ENCODE data around the gene TP63.

The TP63 gene

GRCh38 chr3:189683546-189684255 lies 52.5 kb downstream of the TP63 start:
- no peak for DNase-seq (ENCODE audit: low read depth in 2 of 2)

DNA sequence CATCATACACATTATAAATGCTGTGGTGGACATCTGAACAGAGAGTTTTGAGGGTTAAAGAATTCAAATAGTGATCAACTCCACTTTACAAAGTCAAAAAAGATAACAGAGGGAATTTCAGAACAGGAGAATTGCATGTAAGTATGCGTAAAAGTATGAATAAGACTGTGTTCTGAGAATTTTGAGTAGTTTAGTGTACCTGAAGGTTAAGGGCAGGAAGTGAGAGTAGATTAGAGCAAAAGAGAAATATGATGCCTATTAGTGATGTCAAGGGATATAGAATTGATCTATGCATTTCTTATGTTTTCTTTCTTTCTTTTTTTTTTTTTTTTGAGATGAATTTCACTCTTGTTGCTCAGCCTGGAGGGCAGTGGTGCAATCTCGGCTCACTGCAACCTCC lies 53.1 kb downstream of the TP63 start:
- DNase-seq (ENCODE audit: low read depth in 2 of 2), result no peak

DNA sequence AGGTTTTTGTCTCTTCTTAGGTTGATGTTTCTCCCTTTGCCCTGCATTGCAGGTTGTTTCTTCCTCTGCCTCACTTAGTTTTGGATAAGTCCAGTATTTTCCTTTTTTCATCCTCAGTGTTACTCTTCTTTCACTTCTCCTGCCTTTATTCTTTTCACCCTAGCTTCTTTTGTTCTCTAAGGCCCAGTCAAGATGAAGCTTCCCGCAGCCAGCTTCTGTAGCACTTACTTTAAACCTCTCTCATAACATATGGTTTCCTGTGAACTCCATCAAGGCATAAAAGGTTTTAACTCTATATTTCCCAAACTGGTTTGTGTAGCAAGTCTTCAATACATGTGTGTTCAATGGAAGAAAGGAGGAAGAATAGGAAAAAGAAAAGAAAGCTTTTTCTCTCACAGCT lies 54.1 kb downstream of the TP63 start:
- DNase-seq (ENCODE audit: low read depth in 2 of 2), result no peak

- peak; percentile 79 for DNase-seq (ENCODE audit: low read depth in 2 of 2)
Observed at GRCh38 chr3:189685860-189686259, 54.7 kb downstream of the TP63 start.

DNA sequence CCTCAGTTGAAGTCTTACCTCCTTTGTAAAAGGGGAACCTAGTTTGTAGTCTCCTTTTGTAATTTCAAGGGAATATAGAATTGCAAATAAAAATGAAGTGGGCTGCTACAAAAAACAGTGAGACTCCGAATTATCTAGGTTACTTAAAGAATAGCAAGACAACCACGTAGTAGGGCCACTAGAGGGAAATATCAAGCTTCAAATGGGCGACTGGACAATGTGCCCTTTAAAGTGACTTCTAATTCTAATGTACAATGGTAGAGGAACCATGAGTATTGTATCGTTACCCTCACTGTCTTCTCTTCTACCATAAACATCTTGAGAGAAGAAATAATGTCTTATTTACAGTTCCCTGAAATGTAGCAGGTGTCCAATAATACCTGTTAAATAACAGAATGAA lies 56.3 kb downstream of the TP63 start:
- no peak for DNase-seq (ENCODE audit: low read depth in 2 of 2)

DNA sequence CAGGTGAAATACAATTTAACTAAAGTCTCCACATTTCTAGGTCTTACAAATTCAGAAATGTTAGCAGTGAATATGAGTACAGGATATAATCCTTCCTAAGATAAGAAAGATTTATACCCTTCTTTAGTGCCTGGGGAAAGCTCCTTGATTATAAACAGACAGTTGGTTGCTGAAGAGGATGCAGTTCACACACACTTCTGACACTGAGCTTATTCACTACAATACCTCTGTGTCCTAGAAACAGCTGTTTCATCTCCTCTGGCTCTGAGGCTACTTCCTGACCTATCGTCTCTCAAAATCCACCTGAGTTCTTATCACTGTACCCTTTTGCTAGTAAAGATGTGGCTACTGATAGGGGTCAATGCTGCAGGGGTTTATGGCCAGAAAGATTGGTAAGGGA lies 57.1 kb downstream of the TP63 start:
- no peak for DNase-seq (ENCODE audit: low read depth in 2 of 2)

- no peak for DNase-seq (ENCODE audit: low read depth in 2 of 2)
Observed at GRCh38 chr3:189689625-189690024, 58.4 kb downstream of the TP63 start.

DNA sequence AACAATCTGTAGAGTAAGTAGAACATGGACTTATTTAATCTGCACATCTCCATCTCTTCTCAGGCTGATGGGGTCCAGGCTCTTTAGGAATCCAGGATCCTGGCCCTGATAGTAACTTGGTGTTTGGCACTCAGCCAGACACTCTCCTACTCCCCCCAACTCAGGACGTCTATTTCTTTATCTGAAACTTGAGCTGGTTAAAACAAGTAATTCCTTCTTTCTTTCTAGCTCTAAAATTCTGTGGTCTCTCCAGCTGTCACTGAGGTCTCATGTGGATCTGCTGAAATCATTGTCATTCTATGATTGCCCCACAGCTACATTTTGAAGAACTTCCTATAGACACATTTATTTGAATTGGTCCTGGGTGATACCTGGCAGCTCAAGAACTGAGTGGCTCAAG lies 59.0 kb downstream of the TP63 start:
- DNase-seq (ENCODE audit: low read depth in 2 of 2), result no peak

DNA sequence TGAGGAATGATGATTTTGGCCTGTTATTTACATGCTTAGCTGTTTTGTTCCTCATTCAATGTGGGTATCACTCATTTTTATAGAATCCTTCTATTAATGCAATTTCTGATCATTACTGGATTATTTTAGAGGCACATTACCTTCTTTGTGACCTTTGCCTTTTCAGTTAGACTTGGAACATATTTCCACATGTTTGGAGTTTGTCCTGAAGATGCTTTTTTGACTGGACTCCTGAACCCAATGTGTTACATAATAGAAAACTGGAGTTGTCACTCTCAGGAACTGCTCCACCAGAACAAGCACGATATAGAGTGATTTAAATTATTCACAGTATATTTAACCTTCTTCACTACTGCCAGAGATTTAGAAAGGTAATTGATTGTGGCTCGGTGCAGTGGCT lies 59.5 kb downstream of the TP63 start:
- DNase-seq (ENCODE audit: low read depth in 2 of 2), result no peak

- no peak for DNase-seq (ENCODE audit: low read depth in 2 of 2)
Observed at GRCh38 chr3:189695400-189695799, 64.2 kb downstream of the TP63 start.

DNA sequence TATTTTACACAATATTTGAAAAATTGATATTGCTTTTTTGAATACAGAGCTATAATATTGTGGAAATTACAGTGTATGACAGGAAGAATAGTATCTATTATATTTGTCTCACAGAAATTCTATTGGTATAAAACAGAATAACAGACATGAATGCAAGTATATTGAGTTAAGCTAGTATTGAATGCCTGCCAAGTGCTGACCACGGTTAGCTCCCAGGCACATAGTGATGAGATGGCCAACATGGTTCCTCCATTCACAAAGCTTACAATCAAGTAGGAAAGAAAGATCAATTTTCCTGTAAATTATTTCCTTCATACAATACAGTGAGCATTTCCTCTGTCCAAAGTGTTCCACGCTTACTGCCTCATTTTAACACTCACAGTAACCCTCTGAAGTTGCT lies 67.6 kb downstream of the TP63 start:
- no peak for DNase-seq (ENCODE audit: low read depth in 2 of 2)

- no peak for DNase-seq (ENCODE audit: low read depth in 2 of 2)
Observed at GRCh38 chr3:189699885-189700284, 68.7 kb downstream of the TP63 start.

DNA sequence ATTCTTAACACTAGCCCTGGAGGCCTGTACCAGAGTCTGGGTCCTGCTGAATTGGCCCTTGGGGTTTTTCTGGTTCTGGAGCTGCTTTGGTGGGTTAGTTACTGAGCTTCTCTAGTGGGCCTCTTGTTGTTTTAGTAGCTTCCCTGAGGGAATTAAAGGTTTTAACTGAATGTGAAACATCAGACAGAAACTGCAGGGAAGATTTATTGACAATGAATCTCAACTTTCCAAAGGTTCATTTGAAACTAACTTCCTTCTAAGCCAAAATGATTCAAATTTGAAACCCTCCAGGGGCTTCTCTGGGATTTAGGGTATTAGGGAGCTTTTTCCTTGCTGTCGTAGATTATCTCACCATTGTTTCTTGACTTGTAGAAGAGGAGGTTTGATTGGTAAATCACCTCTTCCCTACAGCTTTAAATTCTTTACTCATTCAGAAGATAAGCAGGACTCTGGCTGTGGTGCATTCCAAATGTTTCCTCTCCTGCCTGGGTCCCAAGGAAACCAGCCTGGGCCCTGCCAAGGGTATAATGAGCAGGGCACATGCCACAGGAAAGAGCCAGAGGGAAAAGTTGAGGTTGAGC lies 71.0 kb downstream of the TP63 start:
- DNase-seq (ENCODE audit: low read depth in 2 of 2), result no peak

DNA sequence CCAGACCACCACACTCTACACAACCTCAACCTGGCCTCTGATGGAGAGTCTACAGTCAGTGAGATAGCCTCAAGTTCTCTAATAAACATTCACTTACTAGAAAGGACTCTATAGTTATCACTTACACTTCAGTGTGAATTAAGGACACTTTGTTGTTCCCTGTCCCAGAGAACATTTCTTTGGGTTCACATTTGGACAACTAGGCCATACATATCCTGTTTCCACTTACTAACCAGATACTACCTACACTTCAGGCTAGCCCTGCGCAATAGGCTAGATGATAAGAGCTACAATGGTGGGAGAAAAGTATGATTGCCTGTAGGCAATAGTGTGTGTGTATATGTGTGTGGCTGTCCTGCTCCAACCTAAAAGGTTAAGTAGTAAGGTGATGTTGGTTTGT lies 72.7 kb downstream of the TP63 start:
- DNase-seq (ENCODE audit: low read depth in 2 of 2), result no peak

DNA sequence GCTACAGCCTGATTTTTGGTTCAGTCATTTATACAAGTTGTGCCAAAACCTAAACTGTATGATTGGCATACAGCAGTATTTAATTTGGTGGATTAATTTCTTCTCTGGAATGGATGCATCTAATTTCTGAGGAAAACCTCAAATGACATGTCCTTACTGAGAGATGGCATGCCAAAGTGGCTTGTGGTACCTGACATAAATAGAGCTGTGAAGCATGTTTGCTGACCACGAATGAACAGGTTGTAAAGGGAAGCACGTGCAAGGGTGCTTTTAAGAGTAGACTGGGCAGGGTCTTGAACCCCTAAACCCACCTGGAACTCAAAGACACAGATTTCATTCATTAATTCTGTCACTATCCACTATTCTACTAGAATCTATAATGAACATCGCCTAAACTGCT lies 77.2 kb downstream of the TP63 start:
- DNase-seq (ENCODE audit: low read depth in 2 of 2), result no peak

DNA sequence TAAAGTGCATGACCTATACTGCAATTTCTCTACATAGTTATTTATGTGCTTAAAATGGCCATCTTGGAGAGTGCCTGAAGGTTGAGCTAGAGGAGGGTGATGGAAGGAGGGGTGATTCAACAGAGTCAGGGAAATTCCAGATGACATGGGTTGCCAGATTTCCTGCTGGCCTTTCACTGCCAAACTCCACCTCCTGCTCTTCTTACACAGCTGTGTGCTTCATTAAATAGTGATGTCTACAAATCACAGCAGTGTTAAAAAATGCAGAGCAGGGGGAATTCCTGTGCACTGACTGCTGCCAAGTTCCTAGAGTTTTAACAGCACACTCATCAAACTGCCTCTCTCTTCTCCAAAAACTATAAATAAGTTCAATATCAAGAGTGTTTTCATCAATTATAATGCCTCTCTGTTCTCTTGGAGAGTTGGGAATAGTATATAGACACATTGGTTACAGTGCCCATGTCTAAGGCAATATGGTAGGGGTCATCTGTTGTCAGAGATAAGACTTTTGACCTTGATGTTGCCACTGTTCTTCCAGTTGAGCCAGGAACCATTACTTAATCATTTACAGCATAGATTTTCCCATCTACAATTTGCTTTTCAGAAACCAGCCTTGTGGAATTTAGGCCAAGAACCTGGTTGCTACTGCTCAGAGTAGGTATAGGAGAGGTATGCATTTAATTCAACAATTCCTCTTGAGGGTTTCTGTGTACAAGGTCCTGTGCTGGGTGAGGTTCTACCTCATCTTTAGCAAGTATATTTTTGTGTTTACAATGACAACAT lies 79.6 kb downstream of the TP63 start:
- DNase-seq (ENCODE audit: low read depth in 2 of 2), result peak; percentile 98

- no peak for DNase-seq (ENCODE audit: low read depth in 2 of 2)
Observed at GRCh38 chr3:189712906-189713483, 81.8 kb downstream of the TP63 start.

DNA sequence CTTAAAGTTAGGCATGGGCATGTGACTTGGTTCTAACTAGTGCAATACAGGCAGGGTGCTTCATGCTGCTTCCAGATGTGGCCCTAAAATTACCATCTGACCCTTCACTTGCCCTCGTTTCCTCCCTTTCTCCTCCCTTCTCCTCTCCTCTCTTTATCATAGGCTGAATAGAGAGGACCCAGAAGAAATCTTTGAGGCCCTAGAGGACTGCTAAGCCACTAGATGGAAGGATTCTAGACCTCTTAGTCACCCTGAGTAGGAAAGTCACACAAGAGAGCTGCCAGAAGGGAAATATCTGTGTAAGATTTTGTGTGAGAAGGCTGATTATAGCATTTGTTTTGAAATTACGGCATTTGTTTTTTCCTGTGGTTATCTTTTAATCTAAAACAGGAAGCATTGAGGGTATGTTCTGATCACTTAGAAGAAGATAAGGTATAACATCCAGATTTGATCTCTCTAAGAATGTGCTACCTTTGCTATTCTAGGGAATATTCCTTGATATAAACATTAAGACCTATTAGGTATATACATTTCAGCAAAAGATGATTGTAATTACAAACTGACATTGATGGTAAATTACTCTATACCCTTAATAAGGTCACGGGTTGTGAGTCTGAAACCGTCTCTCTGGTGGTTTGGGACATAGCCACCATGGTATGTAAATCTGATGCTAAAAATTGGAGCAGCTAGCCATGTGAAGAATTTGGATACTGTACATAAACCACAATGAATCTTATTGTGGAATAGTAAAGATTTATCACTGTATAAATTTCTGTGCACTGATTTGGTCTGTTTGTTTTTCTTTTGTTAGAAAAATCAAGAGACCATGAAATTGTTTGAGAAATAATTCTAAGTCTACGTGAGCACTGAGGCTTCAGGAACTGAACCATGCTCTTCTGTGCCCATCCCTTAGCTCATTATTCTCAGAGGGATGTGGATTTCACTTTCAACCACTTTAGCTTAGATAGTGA lies 84.1 kb downstream of the TP63 start:
- peak; percentile 91 to 93 for DNase-seq (ENCODE audit: low read depth in 2 of 2)

GRCh38 chr3:189718215-189718614 lies 87.0 kb downstream of the TP63 start:
- no peak for DNase-seq (ENCODE audit: low read depth in 2 of 2)

- DNase-seq (ENCODE audit: low read depth in 2 of 2), result no peak
Observed at GRCh38 chr3:189720736-189721417, 89.7 kb downstream of the TP63 start.

Data from fibroblast of skin of left quadriceps (primary cell).